HepG2 (cell line): ENCODE data around the gene PIMREG. TPM values are rescaled to one million over a fixed set of nuclear protein-coding genes. Genes with fewer than 3 reads are reported as not detected.

Experiments
- ARID5B ChIP-seq: IDR thresholded peaks from 2 replicates; pipeline ENCODE4 v1.4.0; 2020; ENCODE audit warnings: mild to moderate bottlenecking, missing genetic modification reagents
- CSRNP1 ChIP-seq: sonication (generic); formaldehyde crosslinking; IDR thresholded peaks from 2 replicates; pipeline ENCODE4 v1.8.1; 2023; ENCODE audit warnings: mild to moderate bottlenecking, missing genetic modification reagents
- GLMP ChIP-seq: sonication (generic); formaldehyde crosslinking; IDR thresholded peaks from 2 replicates; pipeline ENCODE4 v1.9.0; 2021; ENCODE audit warnings: missing genetic modification reagents, mild to moderate bottlenecking, borderline replicate concordance
- HIC2 ChIP-seq: sonication (generic); formaldehyde crosslinking; IDR thresholded peaks from 2 replicates; pipeline ENCODE4 v1.9.0; 2022; ENCODE audit warnings: low read depth, missing genetic modification reagents
- PBX3 ChIP-seq: sonication (generic); formaldehyde crosslinking; IDR thresholded peaks from 2 replicates; pipeline ENCODE4 v1.8.1; 2023; ENCODE audit warnings: missing genetic modification reagents, inconsistent platforms, borderline replicate concordance
- TRAFD1 ChIP-seq: sonication (generic); formaldehyde crosslinking; IDR thresholded peaks from 2 replicates; pipeline ENCODE4 v1.5.1; 2020; ENCODE audit warnings: missing genetic modification reagents, mild to moderate bottlenecking, borderline replicate concordance
- WIZ ChIP-seq: sonication (generic); formaldehyde crosslinking; IDR thresholded peaks from 2 replicates; pipeline ENCODE4 v1.5.1; 2020; ENCODE audit warnings: mild to moderate bottlenecking, missing genetic modification reagents
- ZNF343 ChIP-seq: sonication (generic); formaldehyde crosslinking; IDR thresholded peaks from 2 replicates; pipeline ENCODE4 v1.4.0; 2020; ENCODE audit warnings: mild to moderate bottlenecking, missing genetic modification reagents
- ZNF510 ChIP-seq: sonication (generic); formaldehyde crosslinking; IDR thresholded peaks from 2 replicates; pipeline ENCODE4 v1.4.0; 2020; ENCODE audit warnings: low read depth, mild to moderate bottlenecking, missing genetic modification reagents
- ZNF552 ChIP-seq: sonication (generic); formaldehyde crosslinking; IDR thresholded peaks from 2 replicates; pipeline ENCODE4 v1.9.0; 2022; ENCODE audit warnings: missing genetic modification reagents, mild to moderate bottlenecking, borderline replicate concordance
- ZNF770 ChIP-seq: sonication (generic); formaldehyde crosslinking; IDR thresholded peaks from 2 replicates; pipeline ENCODE4 v1.5.0; 2020; ENCODE audit warnings: mild to moderate bottlenecking, missing genetic modification reagents
- polyA plus RNA-seq, 8 experiments: library from polyadenylated mRNA; depleted of rRNA in 3 of 8; stranded (reverse) in 7 of 8; unstranded in 1 of 8; fragments of >200 nt; fragmentation: Illumina TruSeq in 4 of 8; extraction: Trizol in 4 of 8; gene quantifications; 2 replicates each; pipeline versions ENCODE4 v1.2.1 to v1.2.3, GENCODE V29; 2011 to 2016; ENCODE audit warnings: low read depth in 4 of 8, missing spikeins in 1 of 8, mixed read lengths in 1 of 8; ENCODE audit not compliant: insufficient read depth in 1 of 8
- total RNA-seq, 5 experiments: library from RNA; depleted of rRNA; stranded (reverse); fragments of >200 nt; fragmentation: Illumina TruSeq; extraction: Trizol; gene quantifications; 2 replicates each; pipeline ENCODE4 v1.2.3, GENCODE V29; 2016; ENCODE audit warnings: low read depth in 1 of 5

Gene PIMREG
- total and polyA plus RNA-seq, 2 of the 13 experiments (the other 11 are each of a cell fraction or from before 2014, with no cell fraction given) = 15.6 to 30.3 TPM

GRCh38 chr17:6443692-6444570 lies at the start of gene PIMREG (continued):
- no peak for TF ChIP-seq PBX3 (CRISPR knock-in tag)
- no peak for TF ChIP-seq ZNF770 (CRISPR knock-in tag)
- TF ChIP-seq TRAFD1 (CRISPR knock-in tag) = 0 out of 2 replicates have a peak, but pooled peaks have one; percentile 62
- no peak for TF ChIP-seq ARID5B (CRISPR knock-in tag)
- TF ChIP-seq HIC2 = no peak
- no peak for TF ChIP-seq ZNF343 (CRISPR knock-in tag)
- 0 out of 2 replicates have a peak, but pooled peaks have one; percentile 84 for TF ChIP-seq ZNF510
- TF ChIP-seq CSRNP1 (CRISPR knock-in tag) = peak; percentile 98
- no peak for TF ChIP-seq GLMP (CRISPR knock-in tag)
- TF ChIP-seq WIZ (CRISPR knock-in tag) = no peak
- TF ChIP-seq ZNF552 (CRISPR knock-in tag) = 0 out of 2 replicates have a peak, but pooled peaks have one; percentile 63
